Gastrocnemius medialis (tissue), 4 donors: Measurements from ENCODE around the gene DLX3.

Experiments
- POLR2A ChIP-seq, 2 donors: fragments of 450-650 bp; IDR thresholded peaks; one replicate each; pipeline ENCODE4 v1.6.1; 2017; ENCODE audit warnings: antibody characterized with exemption in 2 of 2, mild to moderate bottlenecking in 2 of 2, moderate library complexity in 2 of 2
- TF ChIP-seq, protein P1 (sequence below), 5 experiments: fragments of 450-650 bp in 3 of 5; fragments of 200-600 bp in 2 of 5; sonication (generic) in 2 of 5; IDR thresholded peaks in 4 of 5; conservative IDR thresholded peaks in 1 of 5; 1 replicate in 4 of 5; 2 replicates in 1 of 5; pipeline ENCODE4 v1.5.1; 2016 to 2019; ENCODE audit warnings: antibody characterized with exemption in 5 of 5, mild to moderate bottlenecking in 3 of 5, moderate library complexity in 3 of 5

DNA sequence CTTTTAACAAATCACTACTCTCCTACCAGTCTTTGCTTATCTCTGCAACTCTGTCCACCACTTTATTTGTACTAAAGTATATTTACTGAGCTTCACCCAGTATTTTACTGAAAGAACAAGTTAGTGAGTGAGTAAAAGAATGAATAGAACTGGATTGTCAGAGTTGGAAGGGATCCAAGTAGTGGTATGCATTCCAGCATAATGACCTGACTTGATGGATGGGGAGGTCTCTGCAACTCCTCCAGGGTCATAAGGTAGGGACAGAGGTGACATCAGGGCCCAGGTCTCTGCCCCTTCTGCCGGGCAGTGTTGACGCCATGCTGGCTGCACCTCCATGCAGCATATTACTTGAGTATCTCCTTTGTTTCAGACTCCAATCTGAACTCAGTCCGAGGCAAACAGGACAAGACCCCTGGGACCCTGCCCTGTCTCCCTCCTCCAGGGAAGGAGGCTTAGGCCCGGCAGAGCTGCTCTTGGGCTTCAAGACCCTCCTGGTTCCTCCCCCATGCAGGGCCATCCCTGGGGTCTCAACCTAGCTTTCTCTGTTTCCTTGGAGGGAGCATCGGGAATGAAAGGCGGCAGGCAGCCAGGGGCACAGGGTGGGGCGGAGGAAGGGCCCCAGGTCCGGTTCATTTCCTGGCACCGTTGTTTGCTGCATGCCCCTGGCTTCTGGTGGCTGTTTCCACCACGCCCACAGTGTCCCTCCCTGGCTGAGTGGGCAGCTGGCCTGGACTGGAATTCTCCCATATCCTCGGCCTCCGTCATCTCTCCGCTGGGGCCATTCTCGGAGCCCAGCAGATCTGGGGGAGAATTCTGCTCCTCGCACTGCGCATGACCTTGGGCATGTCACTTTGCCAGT is 48.5 kb upstream of the DLX3 start:
- TF ChIP-seq, protein P1, sequence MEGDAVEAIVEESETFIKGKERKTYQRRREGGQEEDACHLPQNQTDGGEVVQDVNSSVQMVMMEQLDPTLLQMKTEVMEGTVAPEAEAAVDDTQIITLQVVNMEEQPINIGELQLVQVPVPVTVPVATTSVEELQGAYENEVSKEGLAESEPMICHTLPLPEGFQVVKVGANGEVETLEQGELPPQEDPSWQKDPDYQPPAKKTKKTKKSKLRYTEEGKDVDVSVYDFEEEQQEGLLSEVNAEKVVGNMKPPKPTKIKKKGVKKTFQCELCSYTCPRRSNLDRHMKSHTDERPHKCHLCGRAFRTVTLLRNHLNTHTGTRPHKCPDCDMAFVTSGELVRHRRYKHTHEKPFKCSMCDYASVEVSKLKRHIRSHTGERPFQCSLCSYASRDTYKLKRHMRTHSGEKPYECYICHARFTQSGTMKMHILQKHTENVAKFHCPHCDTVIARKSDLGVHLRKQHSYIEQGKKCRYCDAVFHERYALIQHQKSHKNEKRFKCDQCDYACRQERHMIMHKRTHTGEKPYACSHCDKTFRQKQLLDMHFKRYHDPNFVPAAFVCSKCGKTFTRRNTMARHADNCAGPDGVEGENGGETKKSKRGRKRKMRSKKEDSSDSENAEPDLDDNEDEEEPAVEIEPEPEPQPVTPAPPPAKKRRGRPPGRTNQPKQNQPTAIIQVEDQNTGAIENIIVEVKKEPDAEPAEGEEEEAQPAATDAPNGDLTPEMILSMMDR (IDR thresholded peaks at IDR 0.05 in 4 of 5, conservative IDR thresholded peaks at IDR 0.05 in 1 of 5) = no peak
- no peak for TF ChIP-seq POLR2A (IDR thresholded peaks at IDR 0.05)
